ENCODE measurements around the gene SLC35D1. TPM values are rescaled to one million over a fixed set of nuclear protein-coding genes. Genes with fewer than 3 reads are reported as not detected.
"Not testable (repeated sequence)": the region's sequence is repeated elsewhere in the genome, so short reads cannot be mapped to it uniquely, and the experiment has no call there.

Gene SLC35D1
- total RNA-seq, 1 donor from 2014 or later: 14.8 TPM

DNA sequence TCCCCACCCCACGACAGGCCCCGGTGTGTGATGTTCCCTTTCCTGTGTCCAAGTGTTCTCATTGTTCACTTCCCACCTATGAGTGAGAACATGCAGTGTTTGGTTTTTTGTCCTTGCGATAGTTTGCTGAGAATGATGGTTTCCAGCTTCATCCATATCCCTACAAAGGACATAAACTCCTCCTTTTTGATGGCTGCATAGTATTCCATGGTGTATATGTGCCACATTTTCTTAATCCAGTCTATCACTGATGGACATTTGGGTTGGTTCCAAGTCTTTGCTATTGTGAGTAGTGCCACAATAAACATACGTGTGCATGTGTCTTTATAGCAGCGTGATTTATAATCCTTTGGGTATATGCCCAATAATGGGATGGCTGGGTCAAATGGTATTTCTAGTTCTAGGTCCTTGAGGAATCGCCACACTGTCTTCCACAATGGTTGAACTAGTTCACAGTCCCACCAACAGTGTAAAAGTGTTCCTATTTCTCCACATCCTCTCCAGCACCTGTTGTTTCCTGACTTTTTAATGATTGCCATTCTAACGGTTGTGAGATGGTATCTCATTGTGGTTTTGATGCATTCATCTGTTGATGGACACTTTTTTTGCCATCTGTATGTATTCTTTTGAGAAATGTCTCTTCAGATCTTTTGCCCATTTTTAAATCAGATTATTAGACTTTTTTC is 87.6 kb downstream of the SLC35D1 start:
- H3K4me3 Mint-ChIP-seq (ENCODE audit: low read depth); H3K27me3 Mint-ChIP-seq (ENCODE audit: low read depth); DNase-seq (ENCODE audit: low spot score); H3K27ac Mint-ChIP-seq; intact Hi-C loops (cut with micrococcal nuclease): not testable (repeated sequence)
- H3K4me1 Mint-ChIP-seq (ENCODE audit: low read depth): peaks cover 21% of the 10 kb centered on the region
- peaks cover 82% of the 10 kb centered on the region for H3K36me3 Mint-ChIP-seq (ENCODE audit: low read depth)
- H3K9me3 Mint-ChIP-seq: peaks cover 18% of the 10 kb centered on the region

DNA sequence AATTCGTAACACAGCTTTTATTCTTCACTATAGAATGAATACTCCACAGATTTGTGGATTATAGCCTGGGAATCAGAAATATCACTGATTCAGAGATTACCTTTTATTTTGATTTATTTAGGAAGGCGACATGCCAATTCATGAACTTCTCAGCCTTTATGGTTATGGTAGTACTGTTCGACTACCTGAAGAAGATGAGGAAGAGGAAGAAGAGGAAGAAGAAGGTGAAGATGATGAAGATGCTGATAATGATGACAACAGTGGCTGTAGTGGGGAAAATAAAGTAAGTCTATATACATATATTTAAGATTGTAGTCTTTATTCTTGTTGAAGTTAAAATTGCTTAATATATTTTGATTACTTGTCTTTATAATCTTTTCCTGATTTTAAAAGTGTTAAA is 96.0 kb downstream of the SLC35D1 start:
- Mint-ChIP-seq H3K36me3 (ENCODE audit: low read depth) (peaks cover 80% of the 10 kb centered on the region), H3K4me3 (ENCODE audit: low read depth) (no peak overlapping the region), H3K9me3 (no peaks in the 10 kb centered on the region), H3K27me3 (ENCODE audit: low read depth) (no peaks in the 10 kb centered on the region), H3K27ac (no peak overlapping the region), H3K4me1 (ENCODE audit: low read depth) (peaks cover 20% of the 10 kb centered on the region)
- intact Hi-C loops (cut with micrococcal nuclease): no loop called here
- no peak for DNase-seq (ENCODE audit: low spot score)

DNA sequence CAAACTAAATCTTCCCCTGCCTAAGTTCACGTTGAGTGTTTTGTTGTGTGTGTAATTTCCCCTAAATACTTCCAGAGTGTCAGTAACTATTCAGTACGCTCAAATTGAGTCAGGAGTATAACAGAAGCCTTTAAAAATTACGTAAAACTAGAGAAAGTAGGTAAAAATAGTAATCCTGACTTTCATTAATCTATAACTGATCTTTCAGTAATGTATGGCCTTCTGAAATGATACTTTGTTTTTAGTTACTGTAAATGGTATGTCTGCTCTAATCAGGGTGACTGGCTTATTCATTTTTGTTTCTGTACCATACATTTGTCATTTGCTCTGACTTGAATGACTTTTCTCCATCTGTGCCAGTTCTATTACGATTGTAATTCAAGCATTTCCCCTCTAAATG is 99.7 kb downstream of the SLC35D1 start:
- Mint-ChIP-seq H3K9me3 (no peaks in the 10 kb centered on the region), H3K36me3 (ENCODE audit: low read depth) (peaks cover 74% of the 10 kb centered on the region), H3K4me1 (ENCODE audit: low read depth) (peaks cover 9% of the 10 kb centered on the region), H3K27me3 (ENCODE audit: low read depth) (no peaks in the 10 kb centered on the region), H3K4me3 (ENCODE audit: low read depth) (no peak overlapping the region), H3K27ac (peak overlapping the region; percentile 4)
- no peak for DNase-seq (ENCODE audit: low spot score)
- intact Hi-C loops (cut with micrococcal nuclease): no loop called here

DNA sequence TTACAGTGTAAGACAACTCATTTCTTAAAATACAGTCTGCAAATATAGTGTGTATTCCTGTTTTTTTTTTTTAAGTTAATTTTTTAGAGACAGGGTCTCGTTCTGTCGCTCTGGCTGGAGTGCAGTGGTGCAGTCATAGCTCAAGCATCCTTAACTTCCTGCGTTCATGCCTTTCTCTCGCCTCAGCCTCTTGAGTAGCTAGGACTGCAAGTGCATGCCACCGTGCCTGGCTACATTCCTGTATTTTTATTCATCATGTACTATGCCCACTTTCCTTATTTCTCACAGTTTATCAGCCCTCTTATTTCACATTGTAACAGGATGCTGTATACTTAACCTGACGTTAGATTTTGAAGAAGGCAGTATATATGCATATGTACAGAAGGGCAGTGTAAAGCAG is 102.4 kb downstream of the SLC35D1 start:
- no peak for DNase-seq (ENCODE audit: low spot score)
- H3K27ac Mint-ChIP-seq: no peak overlapping the region
- intact Hi-C loops (cut with micrococcal nuclease): no loop called here

More for the DNA sequence above, 102.4 kb downstream of the SLC35D1 start:
- no peak overlapping the region for H3K4me3 Mint-ChIP-seq (ENCODE audit: low read depth)
- peaks cover 77% of the 10 kb centered on the region for H3K36me3 Mint-ChIP-seq (ENCODE audit: low read depth)
- H3K9me3 Mint-ChIP-seq: no peaks in the 10 kb centered on the region
- H3K27me3 Mint-ChIP-seq (ENCODE audit: low read depth): no peaks in the 10 kb centered on the region
- H3K4me1 Mint-ChIP-seq (ENCODE audit: low read depth): peaks cover 15% of the 10 kb centered on the region

Other genes with a start within 250 kb of the SLC35D1 start
- 0.90 and 1.7 TPM in 2 replicates for gene DNAI4, start 129.3 kb downstream of the SLC35D1 start, total RNA-seq
- gene MIER1, start 129.2 kb downstream of the SLC35D1 start, total RNA-seq: 44.5 and 45.1 TPM in 2 replicates
- not detected in 2 replicates for gene C1orf141, start 80.8 kb upstream of the SLC35D1 start, total RNA-seq
- 0.55 and 0.80 TPM in 2 replicates for gene IL23R, start 112.3 kb upstream of the SLC35D1 start, total RNA-seq

All from activated T-helper 2 cell treated with anti-CD3 and anti-CD28 coated beads, Interferon-gamma antibody, Interleukin-2, Interleukin-4, amounts not matched to agents 10 μg/mL and 5 μg/mL and 100 μg/mL, durations not matched to agents 14 hours and 24 hours and 36 hours (primary cell).